Kidney epithelial cell (primary cell): Measurements from ENCODE around the gene TRNT1. TPM values are rescaled to one million over a fixed set of nuclear protein-coding genes. Genes with fewer than 3 reads are reported as not detected.
A peak's percentile ranks its signal among the peaks of the same experiment; 100 is the strongest.

Source experiments
- DNase-seq: peaks from one replicate; pipeline ENCODE4 v3.0.0-alpha.2; 2010; ENCODE audit warnings: low read depth
- H3K27me3 ChIP-seq: 2 replicates; pipeline ENCODE4 v1.6.0; 2011; ENCODE audit warnings: low read length; ENCODE audit not compliant: control insufficient read depth, insufficient read depth
- H3K36me3 ChIP-seq: 2 replicates; pipeline ENCODE4 v1.5.1; 2011; ENCODE audit warnings: low read length; ENCODE audit not compliant: control insufficient read depth, insufficient read depth
- H3K4me3 ChIP-seq: 2 replicates; pipeline ENCODE4 v1.5.1; 2011; ENCODE audit warnings: low read depth, mild to moderate bottlenecking, control low read depth, low read length
- CTCF ChIP-seq: IDR thresholded peaks from 2 replicates; pipeline ENCODE4 v1.5.1; 2011; ENCODE audit warnings: mild to moderate bottlenecking, moderate library complexity, low read length, control low read depth, inconsistent platforms; ENCODE audit not compliant: insufficient read depth, poor library complexity, severe bottlenecking
- total RNA-seq: library from RNA; depleted of rRNA; stranded (reverse); fragments of >200 nt; gene quantifications from 2 replicates; pipeline ENCODE4 v1.2.3, GENCODE V29; 2015

The TRNT1 gene
- 18.5 and 19.5 TPM in 2 replicates for total RNA-seq

GRCh38 chr3:3126477-3127431 lies at the start of gene TRNT1:
TRNT1 (plus strand) TSS chr3:3126940; CDS start chr3:3129041, 2,101 bp downstream.
- H3K4me3 ChIP-seq: peak within 1 kb of the TSS; percentile 66
- H3K36me3 ChIP-seq: peaks cover 1% of the 10 kb centered on the region
- peak; percentile 71 for DNase-seq
- H3K27me3 ChIP-seq: no peaks in the 10 kb centered on the region
- TF ChIP-seq CTCF: no peak

- Histone ChIP-seq H3K4me3 (no peak overlapping the region), H3K36me3 (no peaks in the 10 kb centered on the region), H3K27me3 (no peaks in the 10 kb centered on the region)
- no peak for TF ChIP-seq CTCF
- no peak for DNase-seq
Measured at GRCh38 chr3:3080309-3080708, 46.4 kb upstream of the TRNT1 start.

- no peak for DNase-seq
- no peaks in the 10 kb centered on the region for H3K27me3 ChIP-seq
- no peaks in the 10 kb centered on the region for H3K36me3 ChIP-seq
- no peak for TF ChIP-seq CTCF
- no peak overlapping the region for H3K4me3 ChIP-seq
Measured at GRCh38 chr3:3081381-3082233, 45.1 kb upstream of the TRNT1 start.

GRCh38 chr3:3082234-3082924 lies 44.4 kb upstream of the TRNT1 start:
- no peaks in the 10 kb centered on the region for H3K27me3 ChIP-seq

More at GRCh38 chr3:3082234-3082924, 44.4 kb upstream of the TRNT1 start:
- TF ChIP-seq CTCF: no peak
- Histone ChIP-seq H3K4me3 (no peak overlapping the region), H3K36me3 (no peaks in the 10 kb centered on the region)
- DNase-seq: no peak
